ENCODE measurements around the gene ZMAT2. TPM values are rescaled to one million over a fixed set of nuclear protein-coding genes. Genes with fewer than 3 reads are reported as not detected.
"Not testable (repeated sequence)": the region's sequence is repeated elsewhere in the genome, so short reads cannot be mapped to it uniquely, and the experiment has no call there.

ZMAT2 gene
- total and polyA plus RNA-seq, 10 of the 15 experiments (the other 5 are each of a cell fraction or from before 2014, with no cell fraction given), result 28.1 to 102 (median 42.9) TPM

- H3K4me1 ChIP-seq (ENCODE audit: control insufficient read depth, insufficient read depth, low read length); H3K4me3 ChIP-seq; H3K27ac ChIP-seq (ENCODE audit: control insufficient read depth, insufficient read depth); BruUV-seq (replicated peaks); H4K20me1 ChIP-seq (ENCODE audit: control insufficient read depth, insufficient read depth); ATAC-seq; RAD21 ChIA-PET (ENCODE audit: unreplicated experiment); H3K9me3 ChIP-seq (replicated peaks; ENCODE audit: control insufficient read depth, insufficient read depth, low read length); intact Hi-C loops (cut with micrococcal nuclease; ENCODE audit: unreplicated experiment); H3K4me2 ChIP-seq (ENCODE audit: control insufficient read depth, insufficient read depth); H2AFZ ChIP-seq (ENCODE audit: control insufficient read depth, low read depth, low read length); H3K9ac ChIP-seq (ENCODE audit: control insufficient read depth, insufficient read depth, low read length); in situ Hi-C loops (cut with MboI); FAIRE-seq; DNase-seq (ENCODE audit: low read depth, low spot score); H3K27me3 ChIP-seq (replicated peaks in 1 of 2; ENCODE audit: control insufficient read depth in 2 of 2, insufficient read depth in 2 of 2, low read length in 1 of 2); POLR2A ChIA-PET; H3K79me2 ChIP-seq (ENCODE audit: control insufficient read depth, insufficient read depth, low read length): not testable (repeated sequence)
- ChIA-PET CTCF (interaction anchor here (1.1 to 3.4 kb wide), 3 partner anchors 8 to 307 kb away, joined by 3 to 13 read pairs (median 4); partner anchors contain the start of genes ANKHD1 and ZMAT2), SMC1A (ENCODE audit: uncharacterized antibody, unreplicated experiment) (interaction anchor here (0.8 to 1.2 kb wide), 2 partner anchors 17 to 18 kb away, joined by 4 to 5 read pairs; partner anchors contain the start of genes HARS1 and HARS2)
- peaks cover 9 to 20% of the 10 kb centered on the region in 2 experiments for H3K36me3 ChIP-seq (ENCODE audit: control insufficient read depth in 2 of 2, insufficient read depth in 2 of 2, low read length in 1 of 2)
- 87% methylated on average over 9 of the region's 9 CpGs for WGBS (ENCODE audit: insufficient coverage, insufficient replicate concordance, low lambda C conversion rate, missing lambda C conversion rate)
Observed at GRCh38 chr5:140708787-140709186, 8.5 kb downstream of the ZMAT2 start.

GRCh38 chr5:140710899-140711552 is 10.8 kb downstream of the ZMAT2 start:
- no TSS peak for BruUV-seq (replicated peaks)
- peaks cover 3% of the 10 kb centered on the region in 2 experiments for H3K36me3 ChIP-seq (ENCODE audit: control insufficient read depth in 2 of 2, insufficient read depth in 2 of 2, low read length in 1 of 2)
- peak overlapping the region; percentile 71 for H3K9ac ChIP-seq (ENCODE audit: control insufficient read depth, insufficient read depth, low read length)
- CTCF ChIA-PET, result interaction anchor here (0.5 to 3.4 kb wide), 17 partner anchors 10 to 532 kb away, joined by 3 to 33 read pairs (median 4); partner anchors contain the start of genes HARS1, HARS2, HBEGF and IK
- H3K79me2 ChIP-seq (ENCODE audit: control insufficient read depth, insufficient read depth, low read length), result no peaks in the 10 kb centered on the region
- peak overlapping the region; percentile 67 for H3K27ac ChIP-seq (ENCODE audit: control insufficient read depth, insufficient read depth)
- RAD21 ChIA-PET (ENCODE audit: unreplicated experiment), result interaction anchor here (0.6 to 2.6 kb wide), 15 partner anchors 8 to 467 kb away, joined by 3 to 18 read pairs (median 3); partner anchors contain the start of genes CD14, HARS1, HARS2 and IK
- intact Hi-C loops (cut with micrococcal nuclease; ENCODE audit: unreplicated experiment) (loop anchor here (1.0 to 10.0 kb wide), 4 partner anchors 20 to 904 kb away; partner anchors contain the start of genes APBB3, DIAPH1, HARS1 and HARS2), in situ Hi-C loops (cut with MboI) (no loop called here)
- H3K4me1 ChIP-seq (ENCODE audit: control insufficient read depth, insufficient read depth, low read length), result no peaks in the 10 kb centered on the region
- no peaks in the 10 kb centered on the region for H3K9me3 ChIP-seq (replicated peaks; ENCODE audit: control insufficient read depth, insufficient read depth, low read length)
- peak overlapping the region; percentile 66 for H3K4me3 ChIP-seq
- SMC1A ChIA-PET (ENCODE audit: uncharacterized antibody, unreplicated experiment), result interaction anchor here (0.6 to 2.9 kb wide), 21 partner anchors 8 to 534 kb away, joined by 3 to 16 read pairs (median 4); partner anchors contain the start of genes ANKHD1, HARS1, HARS2 and IK
- H2AFZ ChIP-seq (ENCODE audit: control insufficient read depth, low read depth, low read length), result peak overlapping the region; percentile 79
- DNase-seq (ENCODE audit: low read depth, low spot score), result peak; percentile 99
- H3K4me2 ChIP-seq (ENCODE audit: control insufficient read depth, insufficient read depth), result peak overlapping the region; percentile 68
- no peaks in the 10 kb centered on the region for H4K20me1 ChIP-seq (ENCODE audit: control insufficient read depth, insufficient read depth)
- ATAC-seq, result peak; percentile 93
- WGBS (ENCODE audit: insufficient coverage, insufficient replicate concordance, low lambda C conversion rate, missing lambda C conversion rate), result 2% methylated on average over 27 of the region's 27 CpGs
- no peaks in the 10 kb centered on the region for H3K27me3 ChIP-seq (replicated peaks in 1 of 2; ENCODE audit: control insufficient read depth in 2 of 2, insufficient read depth in 2 of 2, low read length in 1 of 2)
- POLR2A ChIA-PET, result interaction anchor here (1.0 to 2.1 kb wide), 8 partner anchors 9 to 310 kb away, joined by 3 to 8 read pairs (median 6); partner anchors contain the start of genes ANKHD1, HARS1, HARS2 and IK
- peak; percentile 98 for FAIRE-seq
- TF ChIP-seq ZNF687 (IDR thresholded peaks at IDR 0.05) (peak; percentile 44; the same call in 1 of the 2 replicates), SMARCA5 (IDR thresholded peaks at IDR 0.05) (peak; percentile 87; the same call in 1 of the 2 replicates), NFYB (IDR thresholded peaks at IDR 0.05; ENCODE audit: insufficient read depth, low read depth, low read length) (no peak), BCLAF1 (IDR thresholded peaks at IDR 0.05) (no peak), SP1 (IDR thresholded peaks at IDR 0.05; ENCODE audit: low read depth, low read length) (no peak)
